ENCODE measurements around the gene ABCA3.

GRCh38 chr16:2230376-2230775 lies 110.2 kb downstream of the ABCA3 start:
- TF ChIP-seq FOXP2 (optimal IDR thresholded peaks at IDR 0.05; ENCODE audit: borderline replicate concordance, extremely low read depth, extremely low read length, insufficient read depth) (no peak), TAF1 (IDR thresholded peaks at IDR 0.05; ENCODE audit: borderline replicate concordance, insufficient read depth, low read length) (no peak), REST (IDR thresholded peaks at IDR 0.05; ENCODE audit: insufficient read depth in 1 of 2, low read depth in 2 of 2, low read length in 2 of 2) (no peak)
